Uterus (tissue), 4 donors: ENCODE measurements around the gene ASB13. TPM values are rescaled to one million over a fixed set of nuclear protein-coding genes. Genes with fewer than 3 reads are reported as not detected.

ENCODE experiments used
- DNase-seq, 2 donors: peaks; one replicate each; pipeline ENCODE4 v3.0.0-alpha.2; 2019 to 2020
- H3K27ac ChIP-seq, 2 donors: fragments of 200-600 bp; sonication (generic); 1 replicate in 1 of 2; 2 replicates in 1 of 2; pipeline ENCODE4 v1.5.1; 2016 to 2018
- H3K27me3 ChIP-seq, 2 donors: fragments of 200-600 bp; sonication (generic); one replicate each; pipeline ENCODE4 v1.5.1; 2018 to 2019; ENCODE audit warnings: control low read depth in 1 of 2
- H3K36me3 ChIP-seq, 2 donors: fragments of 200-600 bp; sonication (generic); one replicate each; pipeline ENCODE4 v1.5.1; 2019; ENCODE audit warnings: control low read depth in 1 of 2
- H3K4me1 ChIP-seq, 2 donors: fragments of 200-600 bp; sonication (generic); one replicate each; pipeline ENCODE4 v1.5.1; 2018 to 2019; ENCODE audit warnings: control low read depth in 1 of 2
- H3K4me3 ChIP-seq, 2 donors: fragments of 200-600 bp; sonication (generic); 1 replicate in 1 of 2; 2 replicates in 1 of 2; pipeline ENCODE4 v1.5.1; 2018 to 2019; ENCODE audit warnings: mild to moderate bottlenecking in 1 of 2
- H3K9me3 ChIP-seq, 2 donors: fragments of 200-600 bp; sonication (generic); one replicate each; pipeline ENCODE4 v1.5.1; 2019; ENCODE audit warnings: control low read depth in 1 of 2
- POLR2A ChIP-seq, 2 donors: fragments of 450-650 bp; IDR thresholded peaks; one replicate each; pipeline ENCODE4 v1.6.1; 2016; ENCODE audit warnings: antibody characterized with exemption in 2 of 2, mild to moderate bottlenecking in 1 of 2, moderate library complexity in 1 of 2
- intact Hi-C: fragments of 100-400 bp; cut with DNase I; formaldehyde crosslinking; loops from one replicate; pipeline ENCODE4 v1.15.1; 2023; ENCODE audit warnings: low total_unique reads
- total RNA-seq, 4 donors: library from RNA; depleted of rRNA in 3 of 4; stranded (reverse); fragments of >200 nt in 3 of 4; gene quantifications; one replicate each; pipeline versions ENCODE4 v1.1.0 to v1.2.4, GENCODE V29; 2014 to 2023
- TF ChIP-seq, protein P1 (sequence below), 4 experiments: fragments of 200-600 bp in 2 of 4; fragments of 450-650 bp in 2 of 4; sonication (generic) in 2 of 4; IDR thresholded peaks; one replicate each; pipeline ENCODE4 v1.5.1; 2016 to 2019; ENCODE audit warnings: antibody characterized with exemption in 4 of 4, mild to moderate bottlenecking in 2 of 4, moderate library complexity in 1 of 4
- donor health status: DM: yes; HTN: yes; CAD: no.

Gene ASB13
- total RNA-seq, 4 donors from 2014 or later, result 8.7 to 25.7 (median 17.9) TPM

DNA sequence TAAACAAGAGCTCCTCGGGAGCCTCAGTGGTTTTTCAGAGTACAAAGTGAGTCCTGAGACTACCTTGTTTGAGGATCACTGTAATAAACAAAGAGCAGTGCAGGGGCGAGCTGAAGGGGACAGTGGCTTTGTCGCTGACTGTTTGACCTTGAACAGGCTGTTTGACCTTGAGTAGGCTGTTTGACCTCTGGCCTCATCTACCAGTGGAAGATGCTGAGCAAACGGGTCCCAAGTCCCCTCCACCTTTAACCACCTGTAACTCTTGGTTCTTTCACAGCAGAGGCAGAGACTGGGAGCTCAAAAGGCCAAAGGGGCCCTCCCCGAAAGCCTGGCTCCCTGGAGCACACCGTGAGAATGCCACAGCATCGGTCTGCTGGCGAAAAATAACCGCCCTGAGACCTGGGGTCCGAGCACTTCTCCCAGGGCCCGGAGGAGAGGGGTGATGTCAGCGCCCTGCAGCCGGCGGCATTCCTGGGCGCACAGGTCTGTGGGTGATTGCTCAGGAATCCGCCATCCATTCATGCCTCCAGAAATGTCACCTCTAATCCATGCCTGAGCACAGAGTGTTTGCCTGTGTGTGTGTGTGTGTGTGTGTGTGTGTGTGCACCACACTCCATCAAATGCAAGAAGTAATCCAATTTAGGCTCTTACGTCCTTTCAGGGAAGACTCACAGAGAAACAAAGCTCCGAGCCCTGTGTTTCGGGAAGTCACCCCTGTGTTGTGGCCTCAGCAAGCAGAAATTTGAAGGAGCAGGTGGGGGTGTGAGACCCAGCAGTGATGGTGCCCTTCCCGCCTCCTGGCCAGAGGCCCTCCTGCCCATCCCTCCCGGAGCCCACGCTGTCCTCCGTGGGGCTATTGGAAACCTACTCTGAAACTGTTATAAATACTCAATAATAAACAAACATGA lies 66.5 kb downstream of the ASB13 start:
- Histone ChIP-seq H3K27me3 (no peaks in the 10 kb centered on the region), H3K36me3 (no peaks in the 10 kb centered on the region), H3K4me3 (no peak overlapping the region), H3K4me1 (no peaks in the 10 kb centered on the region), H3K27ac (no peak overlapping the region), H3K9me3 (no peaks in the 10 kb centered on the region)
- intact Hi-C loops, result no loop called here
- TF ChIP-seq, protein P1, sequence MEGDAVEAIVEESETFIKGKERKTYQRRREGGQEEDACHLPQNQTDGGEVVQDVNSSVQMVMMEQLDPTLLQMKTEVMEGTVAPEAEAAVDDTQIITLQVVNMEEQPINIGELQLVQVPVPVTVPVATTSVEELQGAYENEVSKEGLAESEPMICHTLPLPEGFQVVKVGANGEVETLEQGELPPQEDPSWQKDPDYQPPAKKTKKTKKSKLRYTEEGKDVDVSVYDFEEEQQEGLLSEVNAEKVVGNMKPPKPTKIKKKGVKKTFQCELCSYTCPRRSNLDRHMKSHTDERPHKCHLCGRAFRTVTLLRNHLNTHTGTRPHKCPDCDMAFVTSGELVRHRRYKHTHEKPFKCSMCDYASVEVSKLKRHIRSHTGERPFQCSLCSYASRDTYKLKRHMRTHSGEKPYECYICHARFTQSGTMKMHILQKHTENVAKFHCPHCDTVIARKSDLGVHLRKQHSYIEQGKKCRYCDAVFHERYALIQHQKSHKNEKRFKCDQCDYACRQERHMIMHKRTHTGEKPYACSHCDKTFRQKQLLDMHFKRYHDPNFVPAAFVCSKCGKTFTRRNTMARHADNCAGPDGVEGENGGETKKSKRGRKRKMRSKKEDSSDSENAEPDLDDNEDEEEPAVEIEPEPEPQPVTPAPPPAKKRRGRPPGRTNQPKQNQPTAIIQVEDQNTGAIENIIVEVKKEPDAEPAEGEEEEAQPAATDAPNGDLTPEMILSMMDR (IDR thresholded peaks at IDR 0.05), result no peak
- no peak for DNase-seq

DNA sequence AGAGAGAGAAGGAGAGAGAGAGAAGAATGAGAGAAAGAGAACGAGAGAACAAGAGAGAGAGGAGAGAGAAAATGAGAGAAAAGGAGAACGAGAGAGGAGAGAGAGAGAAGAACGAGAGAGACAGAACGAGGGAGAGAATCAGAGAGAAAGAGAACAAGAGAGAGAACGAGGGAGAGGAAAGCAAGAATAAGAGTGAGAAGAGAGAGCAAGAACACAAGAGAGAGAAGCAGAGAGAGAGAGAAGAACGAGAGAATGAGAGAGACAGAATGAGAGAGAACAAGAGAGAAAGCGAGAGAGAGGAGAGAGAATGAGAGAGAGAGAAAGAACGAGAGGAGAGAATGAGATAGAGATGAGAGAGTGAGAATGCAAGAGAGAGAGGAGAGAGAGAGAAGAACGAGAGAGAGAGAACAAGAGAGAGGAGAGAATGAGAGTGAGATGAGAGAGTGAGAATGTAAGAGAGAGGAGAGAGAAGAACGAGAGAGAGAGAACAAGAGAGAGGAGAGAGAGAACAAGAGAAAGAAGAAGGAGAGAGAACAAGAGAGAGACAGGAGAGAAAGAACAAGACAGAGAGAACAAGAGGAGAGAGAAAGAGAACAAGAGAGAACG lies 68.2 kb downstream of the ASB13 start:
- no peaks in the 10 kb centered on the region for H3K4me1 ChIP-seq

GRCh38 chr10:5596611-5597341 lies 69.6 kb downstream of the ASB13 start:
- H3K9me3 ChIP-seq, result no peaks in the 10 kb centered on the region
- intact Hi-C loops, result no loop called here
- H3K4me1 ChIP-seq, result no peaks in the 10 kb centered on the region
- TF ChIP-seq, protein P1 (IDR thresholded peaks at IDR 0.05), result no peak
- no peak for TF ChIP-seq POLR2A (IDR thresholded peaks at IDR 0.05)
- H3K36me3 ChIP-seq, result no peaks in the 10 kb centered on the region
- H3K27ac ChIP-seq, result no peak overlapping the region
- no peaks in the 10 kb centered on the region for H3K27me3 ChIP-seq
- H3K4me3 ChIP-seq, result no peak overlapping the region
- no peak for DNase-seq

More for the DNA sequence above, 68.2 kb downstream of the ASB13 start:
- TF ChIP-seq, protein P1 (IDR thresholded peaks at IDR 0.05), result no peak
- TF ChIP-seq POLR2A (IDR thresholded peaks at IDR 0.05), result no peak
- no peaks in the 10 kb centered on the region for H3K27me3 ChIP-seq
- no peaks in the 10 kb centered on the region for H3K9me3 ChIP-seq
- intact Hi-C loops, result no loop called here
- no peak overlapping the region for H3K4me3 ChIP-seq
- no peak overlapping the region for H3K27ac ChIP-seq
- no peak for DNase-seq
- H3K36me3 ChIP-seq, result no peaks in the 10 kb centered on the region

DNA sequence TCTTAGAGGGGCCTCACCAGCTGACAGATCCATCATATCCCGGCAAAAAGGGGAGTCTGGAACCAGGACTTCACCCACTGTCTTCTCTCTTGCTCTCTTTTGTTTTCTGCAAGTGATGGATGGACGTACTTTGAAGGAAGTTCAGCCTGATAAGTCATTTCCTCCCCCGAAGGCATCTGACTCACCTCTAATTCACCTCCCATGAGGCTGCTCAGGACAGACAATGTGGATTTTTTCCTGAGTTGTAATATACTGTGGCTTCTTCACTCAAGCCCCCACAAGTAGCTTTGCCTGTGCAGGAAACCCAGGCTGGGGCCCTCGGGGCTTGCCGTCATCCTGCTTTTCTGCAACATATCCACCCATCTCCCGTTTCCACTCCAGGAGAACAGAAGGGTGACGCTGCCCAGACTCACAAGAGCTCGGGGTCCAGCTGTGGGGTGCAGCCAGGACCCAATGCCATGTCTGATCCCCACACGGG lies 70.4 kb downstream of the ASB13 start:
- no peak for DNase-seq
- Histone ChIP-seq H3K4me3 (no peak overlapping the region), H3K36me3 (no peaks in the 10 kb centered on the region), H3K9me3 (no peaks in the 10 kb centered on the region), H3K27ac (peak overlapping the region in 1 of 2 donors; percentile 43), H3K27me3 (no peaks in the 10 kb centered on the region), H3K4me1 (no peaks in the 10 kb centered on the region)
- TF ChIP-seq POLR2A (IDR thresholded peaks at IDR 0.05), result no peak
- TF ChIP-seq, protein P1 (IDR thresholded peaks at IDR 0.05), result no peak
- intact Hi-C loops, result no loop called here
